HG03159 (cell line): ENCODE data around the gene NARF.
"Not testable (repeated sequence)": the region's sequence is repeated elsewhere in the genome, so short reads cannot be mapped to it uniquely, and the experiment has no call there.

ENCODE experiments used
- ATAC-seq: cut with Tn5 transposase; IDR thresholded peaks from one replicate; pipeline ENCODE4 v1.9.1; 2021; ENCODE audit warnings: mild to moderate bottlenecking, moderate library complexity; ENCODE audit not compliant: unreplicated experiment

Gene NARF

DNA sequence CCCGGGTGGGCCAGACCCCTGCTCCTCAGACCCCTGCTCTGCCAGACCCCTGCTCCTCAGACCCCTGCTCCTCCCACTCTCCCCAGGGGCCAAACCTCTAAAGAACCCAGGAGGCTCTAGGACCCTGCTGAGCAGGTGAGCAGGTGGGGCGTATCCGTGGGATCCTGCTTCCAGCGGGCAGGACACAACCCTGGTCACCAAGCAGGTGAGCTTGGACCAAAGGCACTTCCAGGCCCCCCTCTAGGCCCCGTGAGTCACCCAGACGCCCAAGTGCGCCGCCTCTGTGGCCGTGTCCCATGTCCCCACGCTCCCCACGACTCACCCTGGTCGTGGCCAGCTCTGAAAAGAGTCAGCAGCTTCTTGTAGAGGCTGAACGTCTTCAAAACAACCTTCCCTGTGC is 13.0 kb upstream of the NARF start:
- no peak for ATAC-seq

DNA sequence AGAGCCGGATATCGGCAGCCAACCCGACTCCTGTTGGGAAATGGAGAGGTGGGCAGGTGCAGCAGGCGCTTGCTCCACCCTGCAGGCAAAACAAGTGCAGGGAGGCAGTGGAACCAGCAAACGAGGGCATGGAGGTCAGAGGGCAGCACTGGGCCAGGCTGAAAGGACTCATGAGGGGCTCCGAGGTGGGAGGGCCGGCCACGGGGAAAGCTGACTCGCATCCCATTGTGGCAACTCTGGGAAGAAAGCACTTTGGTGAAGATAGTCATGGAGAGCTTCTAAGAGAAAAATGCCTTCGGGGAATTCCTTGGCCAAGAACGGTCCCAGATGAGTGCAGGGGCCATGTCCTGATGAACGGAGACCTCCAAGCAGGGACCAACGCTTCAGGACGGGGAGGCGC is 12.4 kb upstream of the NARF start:
- ATAC-seq, result no peak

DNA sequence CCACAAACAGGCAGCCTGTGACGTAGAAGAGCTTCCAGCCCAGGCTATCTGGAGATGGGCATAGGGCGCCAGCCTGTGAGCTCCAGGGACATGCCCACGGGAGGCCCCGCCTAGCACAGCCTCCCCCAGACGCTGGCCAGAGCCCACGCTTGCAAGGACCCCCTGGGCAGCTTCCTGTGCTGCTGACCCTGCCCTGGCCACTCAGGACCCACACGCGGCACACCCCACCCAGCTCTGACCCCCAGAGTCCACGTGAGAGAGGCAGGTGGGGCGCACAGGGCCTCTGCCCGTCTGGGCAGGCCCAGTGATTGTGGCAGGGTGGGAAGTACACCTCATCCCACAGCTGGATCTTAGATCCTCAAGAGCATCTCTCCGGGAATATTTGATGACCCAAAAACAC is 11.9 kb upstream of the NARF start:
- ATAC-seq, result no peak

DNA sequence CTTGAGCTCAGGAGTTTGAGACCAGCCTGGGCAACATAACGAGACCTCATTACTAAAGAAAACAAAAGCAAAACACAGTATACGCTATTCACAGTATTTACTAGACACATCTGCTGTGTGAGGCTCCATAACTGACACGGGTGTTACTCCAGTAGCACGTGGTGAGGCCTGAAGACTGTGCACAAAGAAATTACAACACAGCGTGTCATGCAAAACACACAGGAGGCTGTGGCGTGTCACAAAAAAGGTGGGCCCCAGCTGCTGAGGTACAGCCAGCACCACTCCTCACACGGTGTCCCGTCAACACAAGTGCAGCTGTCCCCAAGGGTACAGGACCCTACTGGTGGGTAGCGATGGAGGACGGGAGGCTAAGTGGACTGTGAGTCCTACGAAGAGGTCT is 10.7 kb upstream of the NARF start:
- no peak for ATAC-seq

DNA sequence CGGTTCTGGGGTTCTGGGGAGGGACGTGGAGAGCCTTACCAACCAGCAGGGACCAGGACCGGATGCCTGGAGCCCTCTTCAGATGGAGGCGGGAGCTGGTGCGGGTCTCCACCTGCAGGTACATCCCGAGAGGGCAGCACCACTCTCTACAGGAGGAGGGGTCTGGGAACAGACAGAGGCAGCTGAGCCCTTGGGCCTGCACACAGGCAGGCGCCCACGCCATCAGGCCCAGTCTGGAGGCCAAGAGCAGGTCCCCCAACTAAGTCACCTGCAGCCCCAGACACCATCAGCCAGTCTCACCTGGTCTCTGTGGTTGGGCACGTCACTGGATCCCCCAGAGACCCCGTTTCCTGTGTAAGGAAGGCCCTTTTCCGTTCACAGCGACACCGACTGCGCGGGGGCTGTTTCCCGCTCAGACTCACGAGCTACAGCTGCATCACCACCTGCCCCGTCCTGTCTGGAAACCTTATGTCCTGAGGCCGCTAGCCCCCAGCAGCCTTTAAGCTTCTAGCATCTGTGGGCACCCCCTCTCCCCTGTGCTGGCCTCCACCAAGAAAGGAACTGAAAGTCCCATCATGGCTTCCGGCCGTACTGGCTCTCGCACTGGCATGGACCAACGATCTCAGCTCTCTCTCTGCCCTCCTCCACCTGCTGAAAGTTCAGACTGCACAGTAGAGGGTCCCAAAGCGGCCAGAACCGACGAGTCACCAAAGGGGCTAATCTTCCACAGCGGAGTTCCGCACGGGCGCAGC is 9.2 kb upstream of the NARF start:
- peak; percentile 60 for ATAC-seq

DNA sequence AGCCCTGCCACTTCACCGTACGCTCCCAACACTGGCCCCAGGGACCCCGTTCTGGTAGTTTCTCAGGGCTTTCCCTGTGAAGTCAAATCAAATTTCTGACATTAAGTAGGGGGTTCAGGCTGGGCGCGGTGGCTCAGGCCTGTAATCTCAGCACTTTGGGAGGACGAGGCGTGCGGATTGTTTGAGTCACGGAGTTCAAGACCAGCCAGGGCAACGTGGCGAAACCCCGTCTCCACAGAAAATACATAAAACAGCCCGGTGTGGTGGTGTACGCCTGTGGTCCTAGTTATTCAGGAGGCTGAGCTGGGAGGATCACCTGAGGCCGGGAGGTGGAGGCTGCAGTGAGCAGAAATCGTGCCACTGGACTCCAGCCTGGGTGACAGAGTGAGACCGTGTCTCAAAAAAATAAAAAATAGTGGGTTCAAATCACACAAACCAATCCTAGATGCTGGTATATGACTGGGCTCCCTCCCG is 8.6 kb upstream of the NARF start:
- peak; percentile 26 for ATAC-seq

DNA sequence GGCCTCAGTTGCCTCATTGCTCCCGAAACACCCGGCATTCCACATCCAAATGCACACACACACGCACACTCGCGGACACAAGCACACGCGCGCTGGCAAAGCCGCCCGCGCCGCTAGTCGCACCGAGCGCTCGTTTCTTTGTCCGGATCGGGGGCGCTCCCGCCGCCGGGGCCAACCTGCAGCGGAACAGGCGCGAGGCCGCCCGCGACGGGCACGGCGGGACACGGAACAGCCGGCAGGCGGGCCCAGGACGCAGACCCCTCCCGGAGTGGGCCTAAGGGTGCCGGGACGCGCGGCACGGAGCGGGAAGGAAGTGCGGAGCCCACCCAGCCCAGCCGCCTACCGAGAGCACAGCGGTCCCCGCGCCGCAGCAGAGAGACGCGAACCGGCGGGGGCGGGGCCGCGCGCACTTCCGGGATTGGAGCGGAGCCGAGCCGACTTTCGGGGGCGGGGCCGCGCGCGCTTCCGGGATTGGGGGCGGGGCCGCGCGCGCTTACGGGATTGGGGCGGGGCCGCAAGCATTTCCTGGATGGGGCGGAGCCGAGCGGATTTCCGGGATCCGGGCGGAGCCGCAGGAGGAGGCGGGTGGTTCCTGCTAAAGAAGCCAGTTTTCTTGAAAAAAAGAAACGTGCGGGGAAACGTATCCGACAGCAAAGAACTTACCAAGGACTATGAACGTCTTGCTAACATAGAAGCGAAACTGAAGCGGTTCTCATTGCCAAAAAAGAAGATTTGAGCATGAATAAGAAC is 8.0 kb upstream of the NARF start, which contains the start of gene CYBC1:
TSS of gene CYBC1 (minus strand) at position 396 of the 750 bp plus-strand sequence. CDS start 1,498 bp downstream, outside the sequence.
- ATAC-seq, result peak; percentile 51

DNA sequence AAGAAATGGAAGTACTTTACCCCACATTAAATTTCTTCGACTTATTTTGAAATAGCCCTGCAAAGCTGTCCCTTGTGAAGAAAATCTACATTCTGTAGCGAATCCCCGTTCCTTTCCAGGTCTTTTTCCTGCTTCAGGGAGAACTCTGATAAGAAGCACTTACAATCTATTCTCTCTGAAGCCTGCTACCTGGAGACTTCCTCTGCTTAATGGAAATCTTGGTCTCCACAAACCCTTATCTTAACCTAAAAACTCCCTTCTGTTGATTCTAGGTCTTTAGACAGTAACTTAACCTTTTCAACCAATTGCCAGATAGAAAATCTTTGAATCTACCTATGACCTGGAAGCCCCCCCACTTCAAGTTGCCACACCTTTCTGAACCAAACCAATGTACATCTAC is 6.4 kb upstream of the NARF start:
- no peak for ATAC-seq

DNA sequence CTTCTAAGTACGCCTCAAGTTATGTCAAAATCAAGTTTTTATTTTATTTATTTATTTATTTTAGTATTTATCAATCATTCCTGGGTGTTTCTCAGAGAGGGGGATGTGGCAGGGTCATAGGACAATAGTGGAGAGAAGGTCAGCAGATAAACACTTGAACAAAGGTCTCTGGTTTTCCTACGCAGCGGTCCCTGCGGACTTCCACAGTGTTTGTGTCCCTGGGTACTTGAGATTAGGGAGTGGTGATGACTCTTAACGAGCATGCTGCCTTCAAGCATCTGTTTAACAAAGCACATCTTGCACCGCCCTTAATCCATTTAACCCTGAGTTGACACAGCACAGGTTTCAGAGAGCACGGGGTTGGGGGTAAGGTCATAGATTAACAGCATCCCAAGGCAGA is 5.4 kb upstream of the NARF start:
- not testable (repeated sequence) for ATAC-seq

DNA sequence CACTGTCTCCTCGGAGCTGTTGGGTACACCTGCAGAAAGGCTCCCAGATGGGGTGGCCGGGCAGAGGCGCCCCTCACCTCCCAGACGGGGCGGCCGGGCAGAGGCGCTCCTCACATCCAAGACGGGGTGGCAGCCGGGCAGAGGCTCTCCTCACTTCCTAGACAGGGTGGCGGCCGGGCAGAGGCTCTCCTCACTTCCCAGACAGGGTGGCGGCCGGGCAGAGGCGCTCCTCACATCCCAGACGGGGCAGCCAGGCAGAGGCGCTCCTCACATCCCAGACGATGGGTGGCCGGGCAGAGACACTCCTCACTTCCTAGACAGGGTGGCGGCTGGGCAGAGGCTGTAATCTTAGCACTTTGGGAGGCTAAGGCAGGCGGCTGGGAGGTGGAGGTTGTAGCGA is 4.8 kb upstream of the NARF start:
- not testable (repeated sequence) for ATAC-seq

DNA sequence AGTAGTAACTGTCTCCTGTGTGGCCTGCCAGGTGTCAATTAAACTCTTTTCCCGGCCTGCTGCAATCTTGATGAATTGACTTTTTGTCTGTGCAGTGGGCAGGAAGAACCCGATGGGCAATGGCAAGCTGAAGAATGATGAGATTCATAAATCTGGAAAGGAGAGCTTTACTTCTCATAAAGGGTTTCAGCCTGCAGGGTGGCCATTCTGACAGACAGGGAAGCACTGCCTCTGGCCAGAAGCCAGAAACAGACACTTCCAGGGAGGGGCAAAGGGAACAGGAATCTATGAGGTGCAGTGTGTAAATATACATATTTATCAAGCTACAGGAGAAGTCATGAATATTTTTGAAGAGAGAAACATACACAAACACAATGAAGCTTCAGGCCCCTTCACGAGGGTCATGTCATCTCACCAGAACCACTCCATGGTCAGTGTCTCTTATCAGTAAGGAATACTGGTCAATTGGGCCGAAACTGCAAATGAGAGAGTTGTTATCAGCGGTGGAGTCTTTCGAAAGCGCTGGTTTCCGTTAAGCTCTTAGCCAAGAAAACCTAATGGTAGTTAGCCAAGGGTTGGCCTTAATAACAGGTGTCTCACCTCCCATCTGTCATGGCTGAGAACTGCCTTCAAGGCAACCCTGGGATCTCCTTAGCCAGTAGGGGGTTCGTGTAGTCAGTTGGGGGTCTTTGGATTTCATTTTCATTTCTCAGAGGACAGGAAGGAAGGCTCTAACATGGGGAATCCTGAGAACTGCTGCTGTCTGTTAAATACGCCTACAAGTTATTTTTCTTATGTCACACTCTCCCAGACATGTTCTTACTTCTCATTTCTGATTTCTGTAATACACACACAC is 1.2 kb upstream of the NARF start:
- ATAC-seq, result no peak

DNA sequence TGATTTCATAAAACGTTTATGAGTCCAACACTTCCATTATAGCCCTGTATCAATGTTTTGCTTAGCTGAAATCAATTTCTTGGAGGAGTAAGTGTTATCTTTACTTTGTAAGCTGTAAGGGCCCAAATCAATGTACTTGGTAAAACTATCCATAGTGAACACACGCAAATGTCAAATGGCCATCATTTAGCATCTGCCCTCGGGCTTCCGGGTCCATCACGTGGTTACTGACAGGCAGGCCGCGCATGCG is 687 bp upstream of the NARF start:
- ATAC-seq, result no peak

DNA sequence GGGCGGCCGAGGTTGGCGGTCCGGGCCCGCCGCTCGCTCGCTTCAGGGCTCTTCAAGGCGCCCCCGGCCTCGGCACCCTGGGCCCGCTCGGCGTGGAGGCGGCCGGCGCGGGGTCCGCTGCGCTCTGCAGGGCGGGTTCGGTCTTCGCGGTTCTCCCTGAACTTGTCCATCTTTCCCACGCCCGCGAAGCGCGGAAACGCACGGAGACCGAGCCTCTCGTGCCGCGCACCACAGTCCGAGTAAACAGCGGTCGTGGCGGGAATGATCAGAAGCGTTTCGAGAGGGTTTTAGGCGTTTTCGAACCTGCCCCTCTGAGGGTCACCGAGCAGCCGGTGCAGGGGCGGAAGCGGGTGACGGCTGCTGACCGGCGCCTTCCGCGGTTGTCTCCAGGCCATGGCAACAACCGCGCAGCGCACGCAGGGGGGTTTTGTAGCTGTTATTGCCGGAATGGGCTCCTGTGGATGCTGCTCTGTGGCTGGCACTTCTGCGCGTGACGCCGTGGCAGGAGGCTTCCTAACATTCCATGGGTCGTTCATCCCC is 414 bp downstream of the NARF start:
- ATAC-seq, result peak; percentile 1

DNA sequence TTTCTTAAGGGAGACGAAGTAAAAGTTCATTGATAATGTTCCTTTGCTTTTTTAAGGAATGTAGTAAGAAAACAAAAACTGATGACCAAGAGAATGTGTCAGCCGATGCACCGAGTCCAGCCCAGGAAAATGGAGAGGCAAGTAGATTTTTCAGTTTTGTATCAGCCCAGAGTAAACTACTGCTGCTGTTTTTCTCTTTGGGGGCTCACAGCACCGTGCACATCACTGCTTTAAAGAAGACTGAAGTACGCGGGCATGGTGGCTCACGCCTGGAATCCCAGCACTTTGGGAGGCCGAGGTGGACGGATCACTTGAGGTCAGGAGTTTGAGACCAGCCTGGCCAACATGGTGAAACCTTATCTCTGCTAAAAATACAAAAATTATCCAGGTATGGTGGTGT is 1.4 kb downstream of the NARF start:
- not testable (repeated sequence) for ATAC-seq

DNA sequence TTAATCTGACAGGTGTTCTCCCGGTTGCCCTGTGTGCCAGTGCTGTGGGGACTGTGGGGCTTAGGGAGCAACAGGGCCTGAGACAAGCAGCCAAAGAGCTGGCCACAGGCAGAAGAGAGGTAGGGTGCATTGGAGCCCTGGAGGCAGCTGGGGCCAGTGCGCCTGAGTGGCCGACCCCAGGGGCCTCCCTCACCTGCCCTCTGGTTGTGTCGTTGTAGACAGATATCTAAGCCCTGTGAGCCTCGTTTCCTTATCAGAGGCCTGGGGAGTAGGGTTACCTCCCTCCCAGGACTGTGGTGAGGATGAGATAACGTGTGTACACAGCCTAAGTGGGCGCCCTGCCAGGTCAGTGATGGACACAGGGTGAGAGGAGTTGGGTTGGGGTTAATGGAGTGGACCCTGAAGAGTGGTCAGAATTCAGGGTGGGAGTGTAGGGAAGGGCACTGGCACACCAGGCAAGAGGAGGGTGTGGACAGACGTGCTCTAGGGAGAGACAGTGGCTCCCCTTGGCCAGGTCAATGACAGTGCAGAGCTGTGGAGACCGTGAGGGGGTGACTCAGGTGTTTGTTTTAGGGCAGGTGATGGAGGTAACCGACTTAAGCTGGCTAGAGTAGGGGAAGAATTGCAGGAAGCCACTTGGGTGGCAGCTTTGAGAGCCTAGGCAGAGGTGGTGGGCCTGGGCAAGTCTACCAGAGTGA is 3.4 kb downstream of the NARF start:
- ATAC-seq, result no peak

DNA sequence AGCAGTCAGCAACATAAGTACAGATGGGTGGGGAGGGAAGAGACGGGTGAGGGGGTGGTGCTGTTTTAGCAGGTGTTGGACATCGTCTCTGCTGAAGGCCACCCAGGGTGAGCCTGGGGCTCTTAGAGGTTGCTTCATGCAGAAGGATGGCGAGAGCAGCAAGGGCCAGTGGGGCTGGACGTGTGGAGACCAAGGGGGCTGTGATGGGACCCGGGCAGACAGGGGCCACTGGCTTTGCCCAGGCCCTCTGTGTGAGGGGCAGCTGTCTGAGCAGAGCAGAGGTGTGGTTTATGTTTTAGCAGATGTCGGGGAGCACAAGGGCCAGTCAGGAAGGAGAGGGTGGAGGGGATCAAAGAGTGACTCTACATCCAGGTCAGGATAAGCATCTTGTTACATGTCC is 4.8 kb downstream of the NARF start:
- ATAC-seq, result no peak

DNA sequence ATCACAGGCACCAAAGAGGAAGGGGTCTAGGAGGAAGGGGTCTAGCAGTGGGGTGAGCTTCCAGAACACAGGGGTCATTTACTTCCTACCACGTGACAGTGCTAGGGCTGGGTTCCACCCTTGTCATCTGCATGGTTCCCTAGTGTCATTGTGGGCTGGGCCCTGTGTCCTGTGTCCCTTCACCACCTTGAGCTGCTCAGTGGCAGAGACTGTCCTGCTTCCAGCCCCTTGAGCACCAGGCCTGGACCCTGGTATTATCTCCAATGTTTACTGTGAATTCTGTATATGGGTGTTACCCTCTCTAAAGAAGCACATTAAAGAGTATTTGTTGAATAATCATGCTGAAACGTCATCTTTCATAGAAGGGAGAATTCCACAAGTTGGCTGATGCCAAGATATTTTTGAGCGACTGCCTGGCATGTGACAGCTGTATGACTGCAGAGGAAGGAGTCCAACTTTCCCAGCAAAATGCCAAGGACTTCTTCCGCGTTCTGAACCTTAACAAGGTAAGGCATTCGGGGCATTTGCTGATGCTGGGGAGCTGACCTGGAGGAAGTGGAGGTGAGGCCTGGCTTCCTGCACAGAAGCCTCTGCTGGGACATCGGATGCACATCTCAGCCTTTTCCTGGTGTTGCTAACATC is 5.5 kb downstream of the NARF start:
- ATAC-seq, result no peak

DNA sequence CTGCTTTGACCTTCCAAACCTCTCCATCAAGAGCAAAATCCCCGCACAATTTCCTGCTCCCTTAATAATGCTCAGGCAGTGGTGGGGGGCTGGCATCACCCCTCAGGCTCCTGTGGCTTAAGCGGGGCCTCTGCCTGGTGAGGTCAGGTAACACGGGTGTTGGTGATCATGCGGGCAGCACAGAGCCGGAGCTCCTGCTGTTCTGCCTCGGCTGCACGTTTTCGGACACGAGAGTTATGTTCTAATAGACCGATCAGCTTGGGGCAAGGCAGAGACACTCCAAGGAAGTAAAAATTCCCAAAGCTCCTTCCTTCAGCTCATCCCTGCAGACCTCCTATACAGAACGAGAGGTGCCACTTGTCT is 6.0 kb downstream of the NARF start:
- no peak for ATAC-seq

DNA sequence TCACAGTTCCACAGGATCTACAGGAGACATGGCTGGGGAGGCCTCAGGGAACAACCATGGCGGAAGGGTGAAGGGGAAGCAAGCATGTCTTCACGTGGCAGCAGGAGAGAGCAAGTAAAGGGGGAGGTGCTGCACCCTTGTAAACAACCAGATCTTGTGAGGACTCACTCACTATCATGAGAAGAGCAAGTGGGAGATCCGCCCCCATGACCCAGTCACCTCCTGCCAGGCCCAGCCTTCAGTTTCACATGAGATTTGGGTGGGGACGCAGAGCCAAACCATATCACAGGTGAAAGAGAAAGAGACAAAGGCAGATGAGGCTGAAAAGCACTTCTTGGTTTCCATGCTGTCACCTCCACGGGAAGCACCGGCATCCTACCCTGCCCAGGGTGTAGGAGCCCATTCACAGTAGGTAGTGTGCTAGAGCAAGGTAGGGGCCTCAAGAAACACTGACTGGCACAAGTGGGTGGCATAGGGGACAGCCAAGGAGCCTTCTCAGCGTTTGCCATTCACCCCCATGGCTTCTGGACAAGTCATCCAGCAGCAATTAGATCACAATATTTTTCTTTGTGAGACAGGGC is 6.6 kb downstream of the NARF start:
- ATAC-seq, result no peak

DNA sequence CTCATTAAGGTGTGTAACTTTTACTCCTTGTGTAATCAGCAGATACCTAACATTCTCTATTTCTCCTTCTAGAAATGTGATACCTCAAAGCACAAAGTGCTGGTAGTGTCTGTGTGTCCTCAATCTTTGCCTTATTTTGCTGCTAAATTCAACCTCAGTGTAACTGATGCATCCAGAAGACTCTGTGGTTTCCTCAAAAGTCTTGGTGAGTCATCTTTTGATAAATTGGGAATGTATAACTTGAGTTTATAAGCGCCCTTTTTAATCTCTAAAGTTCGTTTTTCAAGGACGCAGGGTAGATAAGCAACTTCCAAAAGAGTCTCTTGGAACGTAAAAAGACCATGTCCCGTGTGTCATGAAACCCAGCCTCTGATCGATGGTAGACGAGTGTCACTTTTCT is 10.2 kb downstream of the NARF start:
- ATAC-seq, result no peak
